GM12801 (cell line): Measurements from ENCODE around the gene TMEM209.

Experiments used
- TF ChIP-seq, protein P1 (sequence below): IDR thresholded peaks from one replicate; pipeline ENCODE4 v1.5.1; 2011; ENCODE audit warnings: control low read depth; ENCODE audit not compliant: insufficient read length; ENCODE audit errors: extremely low read depth

The TMEM209 gene

GRCh38 chr7:130228840-130229502, 23.8 kb upstream of the TMEM209 start:
- TF ChIP-seq, protein P1, sequence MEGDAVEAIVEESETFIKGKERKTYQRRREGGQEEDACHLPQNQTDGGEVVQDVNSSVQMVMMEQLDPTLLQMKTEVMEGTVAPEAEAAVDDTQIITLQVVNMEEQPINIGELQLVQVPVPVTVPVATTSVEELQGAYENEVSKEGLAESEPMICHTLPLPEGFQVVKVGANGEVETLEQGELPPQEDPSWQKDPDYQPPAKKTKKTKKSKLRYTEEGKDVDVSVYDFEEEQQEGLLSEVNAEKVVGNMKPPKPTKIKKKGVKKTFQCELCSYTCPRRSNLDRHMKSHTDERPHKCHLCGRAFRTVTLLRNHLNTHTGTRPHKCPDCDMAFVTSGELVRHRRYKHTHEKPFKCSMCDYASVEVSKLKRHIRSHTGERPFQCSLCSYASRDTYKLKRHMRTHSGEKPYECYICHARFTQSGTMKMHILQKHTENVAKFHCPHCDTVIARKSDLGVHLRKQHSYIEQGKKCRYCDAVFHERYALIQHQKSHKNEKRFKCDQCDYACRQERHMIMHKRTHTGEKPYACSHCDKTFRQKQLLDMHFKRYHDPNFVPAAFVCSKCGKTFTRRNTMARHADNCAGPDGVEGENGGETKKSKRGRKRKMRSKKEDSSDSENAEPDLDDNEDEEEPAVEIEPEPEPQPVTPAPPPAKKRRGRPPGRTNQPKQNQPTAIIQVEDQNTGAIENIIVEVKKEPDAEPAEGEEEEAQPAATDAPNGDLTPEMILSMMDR, result no peak

DNA sequence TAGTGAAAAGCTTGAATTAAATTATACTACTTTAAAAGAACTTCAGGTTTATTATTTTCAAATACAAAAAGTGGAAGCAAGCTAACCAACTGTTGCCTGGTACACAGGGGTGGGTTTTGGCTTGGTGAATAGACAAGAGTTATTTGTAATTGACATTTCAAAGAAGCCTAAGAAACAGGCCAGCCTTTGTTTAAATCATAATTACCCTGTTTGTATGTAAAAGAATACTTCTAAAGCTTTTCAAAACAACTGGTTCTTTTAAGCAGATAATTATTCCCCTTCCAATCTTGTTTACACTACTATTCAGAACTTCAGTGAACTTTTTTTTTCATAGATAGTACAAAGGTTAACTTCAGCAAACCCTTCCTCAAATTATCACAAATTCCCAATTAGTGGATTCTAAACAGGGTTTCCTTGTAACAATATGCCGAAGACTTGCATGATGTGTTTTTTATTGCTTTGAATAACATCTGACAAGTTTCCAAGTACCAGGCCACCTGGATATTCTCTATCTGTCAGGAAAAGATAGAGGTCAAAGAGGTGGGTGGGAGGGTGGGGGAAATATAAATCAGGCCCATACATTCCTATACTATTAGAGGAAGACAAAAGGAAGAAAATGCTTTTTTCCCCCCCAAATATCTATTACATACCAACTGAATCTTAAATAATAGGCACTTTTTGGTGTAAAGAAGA, 22.8 kb upstream of the TMEM209 start:
- TF ChIP-seq, protein P1, result no peak

DNA sequence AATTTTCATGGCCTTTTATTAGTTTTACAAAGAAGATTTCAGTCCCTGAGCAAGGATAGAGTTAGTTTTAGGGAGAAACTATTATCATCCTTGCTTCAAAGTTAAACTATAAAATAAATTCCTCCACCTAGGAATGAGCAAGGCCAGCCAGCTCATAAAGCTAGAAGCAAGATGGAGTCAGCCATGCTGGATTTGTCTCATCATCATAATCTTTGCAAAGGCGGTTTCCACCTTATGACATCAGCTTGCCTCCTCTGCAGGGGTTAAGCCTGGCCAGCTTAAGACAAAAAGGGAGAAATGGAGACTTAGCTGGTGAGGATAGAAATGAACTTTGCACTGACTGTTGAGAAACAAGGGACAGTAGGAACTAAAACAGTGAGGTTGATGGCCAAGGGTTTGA, 21.1 kb upstream of the TMEM209 start:
- TF ChIP-seq, protein P1, result no peak

DNA sequence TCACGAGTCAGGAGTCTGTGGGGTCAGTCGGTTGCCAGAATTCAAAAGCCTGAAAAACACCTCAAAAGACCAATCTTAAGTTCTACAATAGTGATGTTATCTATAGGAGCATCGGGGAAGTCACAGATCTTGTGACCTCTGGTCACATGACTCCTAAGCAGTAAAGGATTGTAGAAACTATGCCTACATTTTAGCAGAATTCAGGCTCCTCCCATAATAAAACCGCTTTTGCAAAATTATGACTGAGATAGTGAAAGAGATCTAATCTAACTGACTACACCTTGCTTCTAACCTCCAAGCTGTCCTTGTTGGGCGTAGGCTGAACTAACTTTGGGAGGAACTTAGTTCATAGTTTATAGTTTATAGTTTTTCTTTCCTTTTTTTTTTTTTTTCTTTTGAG, 19.0 kb upstream of the TMEM209 start:
- TF ChIP-seq, protein P1, result no peak

DNA sequence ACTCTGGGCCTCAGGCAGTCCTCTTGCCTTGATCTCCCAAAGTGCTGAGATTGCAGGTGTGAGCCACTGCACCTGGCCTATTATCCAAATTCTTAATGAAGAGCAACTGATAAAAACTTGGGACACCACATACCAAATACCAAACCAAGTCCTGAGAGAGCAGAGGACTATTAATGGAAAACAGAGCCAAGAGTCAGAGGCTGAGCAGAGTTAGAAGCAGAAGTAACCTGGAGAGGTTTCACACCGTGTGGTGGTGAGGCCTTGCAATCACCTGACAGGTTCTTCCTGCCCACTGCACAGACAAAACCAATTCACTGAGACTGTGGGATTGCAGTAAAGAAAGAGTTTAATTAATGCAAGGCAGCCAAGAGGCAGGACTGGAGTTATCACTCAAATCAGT, 18.4 kb upstream of the TMEM209 start:
- TF ChIP-seq, protein P1, result no peak

- TF ChIP-seq, protein P1, result no peak
These were observed 16.5 kb upstream of the TMEM209 start for GRCh38 chr7:130221746-130222145.

DNA sequence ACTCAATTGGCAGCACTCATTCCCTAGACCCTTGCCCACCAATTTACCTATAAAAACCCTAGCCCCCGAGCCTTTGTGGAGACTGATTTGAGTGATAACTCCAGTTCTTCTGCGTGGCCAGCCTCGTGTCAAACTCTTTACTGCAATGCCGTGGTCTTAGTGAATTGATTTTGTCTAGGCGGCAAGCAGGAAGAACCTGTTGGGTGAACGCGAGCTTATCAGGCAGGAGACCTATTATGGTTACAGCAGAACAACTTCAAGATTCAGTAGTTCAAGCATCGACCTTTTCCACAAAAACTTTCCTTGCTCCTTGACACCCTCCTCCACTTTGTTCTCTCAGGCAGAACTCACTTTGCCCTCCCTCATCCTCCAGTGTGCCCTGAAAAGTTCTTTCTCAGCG, 14.7 kb upstream of the TMEM209 start:
- TF ChIP-seq, protein P1, result no peak
